GM03348 (cell line): ENCODE results near the gene ZNF324.
"Not testable (repeated sequence)": the region's sequence is repeated elsewhere in the genome, so short reads cannot be mapped to it uniquely, and the experiment has no call there.

Experiments used
- DNase-seq: peaks from one replicate; pipeline ENCODE4 v3.0.0; 2012; ENCODE audit warnings: low spot score

The ZNF324 gene

GRCh38 chr19:58466760-58467589, at the start of gene ZNF324:
Gene ZNF324, plus strand, starts transcription at chr19:58467080. Its CDS starts 2,106 bp downstream, at chr19:58469186.
- DNase-seq: peak; percentile 98

- no peak for DNase-seq
These were observed 38.3 kb upstream of the ZNF324 start for GRCh38 chr19:58428617-58429016.

GRCh38 chr19:58429745-58430144, 37.1 kb upstream of the ZNF324 start:
- no peak for DNase-seq

DNA sequence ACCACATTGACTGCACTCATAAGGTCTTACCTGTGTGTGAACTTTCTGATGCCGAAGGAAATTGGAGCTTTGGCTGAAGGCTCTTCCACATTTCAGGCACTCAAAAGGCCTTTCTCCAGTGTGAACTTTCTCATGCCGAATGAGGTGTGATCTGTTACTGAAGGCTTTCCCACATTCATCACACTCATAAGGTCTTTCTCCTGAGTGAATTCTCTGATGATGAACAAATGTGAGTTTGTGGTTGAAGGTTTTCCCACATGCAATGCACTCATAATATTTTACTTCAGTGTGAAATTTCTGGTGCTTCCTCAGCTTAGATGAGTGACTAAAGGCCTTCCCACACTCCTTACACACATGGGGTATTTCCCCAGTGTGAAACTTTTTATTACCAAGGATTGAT, 32.7 kb upstream of the ZNF324 start:
- DNase-seq: no peak

- peak; percentile 98 for DNase-seq
These were observed 27.0 kb upstream of the ZNF324 start, which contains the start of gene ZNF132 for GRCh38 chr19:58439576-58440554. Gene ZNF132, minus strand, starts transcription at chr19:58440153. Its CDS starts 332 bp downstream, at chr19:58439821.

- no peak for DNase-seq
These were observed 26.3 kb upstream of the ZNF324 start for GRCh38 chr19:58440556-58440955.

- not testable (repeated sequence) for DNase-seq
These were observed 23.9 kb upstream of the ZNF324 start for GRCh38 chr19:58442986-58443385.

- DNase-seq: not testable (repeated sequence)
These were observed 18.0 kb upstream of the ZNF324 start for GRCh38 chr19:58448860-58449259.

- not testable (repeated sequence) for DNase-seq
These were observed 16.9 kb upstream of the ZNF324 start for GRCh38 chr19:58449980-58450379.

- no peak for DNase-seq
These were observed 16.0 kb upstream of the ZNF324 start for GRCh38 chr19:58450856-58451357.

- peak; percentile 96 for DNase-seq
These were observed 15.3 kb upstream of the ZNF324 start, which contains the start of gene ZNF324B for GRCh38 chr19:58451358-58452101. Gene ZNF324B, plus strand, starts transcription at chr19:58451622. Its CDS starts 2,080 bp downstream, at chr19:58453702.

- no peak for DNase-seq
These were observed 13.1 kb upstream of the ZNF324 start for GRCh38 chr19:58453743-58454142.

DNA sequence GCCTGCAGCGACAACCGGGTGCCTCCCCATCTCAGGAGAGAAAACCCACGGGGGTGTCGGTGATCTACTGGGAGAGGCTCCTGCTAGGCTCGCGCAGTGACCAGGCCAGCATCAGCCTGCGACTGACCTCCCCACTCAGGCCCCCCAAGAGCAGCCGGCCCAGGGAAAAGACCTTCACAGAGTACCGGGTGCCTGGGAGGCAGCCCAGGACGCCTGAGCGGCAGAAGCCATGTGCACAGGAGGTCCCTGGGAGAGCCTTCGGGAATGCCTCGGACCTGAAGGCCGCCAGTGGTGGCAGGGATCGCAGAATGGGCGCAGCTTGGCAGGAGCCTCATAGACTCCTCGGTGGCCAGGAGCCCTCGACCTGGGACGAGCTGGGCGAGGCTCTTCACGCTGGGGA, 11.6 kb upstream of the ZNF324 start:
- DNase-seq: no peak

DNA sequence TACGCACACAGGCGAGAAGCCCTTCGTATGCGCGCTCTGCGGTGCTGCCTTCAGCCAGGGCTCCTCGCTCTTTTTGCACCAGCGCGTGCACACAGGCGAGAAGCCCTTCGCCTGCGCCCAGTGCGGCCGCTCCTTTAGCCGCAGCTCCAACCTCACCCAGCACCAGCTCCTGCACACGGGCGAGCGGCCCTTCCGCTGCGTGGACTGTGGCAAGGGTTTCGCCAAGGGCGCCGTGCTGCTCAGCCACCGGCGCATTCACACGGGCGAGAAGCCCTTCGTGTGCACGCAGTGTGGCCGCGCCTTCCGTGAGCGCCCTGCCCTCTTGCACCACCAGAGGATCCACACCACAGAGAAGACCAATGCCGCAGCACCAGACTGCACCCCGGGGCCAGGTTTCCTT, 10.8 kb upstream of the ZNF324 start:
- DNase-seq: no peak

DNA sequence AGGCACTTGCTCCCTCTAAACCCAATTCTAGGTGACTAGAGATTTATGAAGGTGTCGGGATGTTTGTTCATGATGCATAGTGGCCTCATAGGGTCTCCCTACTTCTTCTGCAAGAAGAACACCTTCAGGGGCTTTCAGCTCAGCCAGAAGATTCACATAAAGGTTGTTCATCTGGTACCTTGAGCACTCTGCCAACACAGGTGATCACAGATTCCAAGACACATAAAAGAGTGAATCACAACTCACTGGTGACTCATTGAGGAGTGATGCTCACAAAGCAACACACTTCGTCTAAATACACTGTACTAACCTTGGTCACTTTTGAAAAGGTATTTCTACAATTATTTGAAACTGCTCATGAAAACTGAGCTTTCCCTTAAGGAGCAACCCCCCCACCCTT, 6.8 kb upstream of the ZNF324 start:
- no peak for DNase-seq

GRCh38 chr19:58466089-58466759, 656 bp upstream of the ZNF324 start:
- no peak for DNase-seq

DNA sequence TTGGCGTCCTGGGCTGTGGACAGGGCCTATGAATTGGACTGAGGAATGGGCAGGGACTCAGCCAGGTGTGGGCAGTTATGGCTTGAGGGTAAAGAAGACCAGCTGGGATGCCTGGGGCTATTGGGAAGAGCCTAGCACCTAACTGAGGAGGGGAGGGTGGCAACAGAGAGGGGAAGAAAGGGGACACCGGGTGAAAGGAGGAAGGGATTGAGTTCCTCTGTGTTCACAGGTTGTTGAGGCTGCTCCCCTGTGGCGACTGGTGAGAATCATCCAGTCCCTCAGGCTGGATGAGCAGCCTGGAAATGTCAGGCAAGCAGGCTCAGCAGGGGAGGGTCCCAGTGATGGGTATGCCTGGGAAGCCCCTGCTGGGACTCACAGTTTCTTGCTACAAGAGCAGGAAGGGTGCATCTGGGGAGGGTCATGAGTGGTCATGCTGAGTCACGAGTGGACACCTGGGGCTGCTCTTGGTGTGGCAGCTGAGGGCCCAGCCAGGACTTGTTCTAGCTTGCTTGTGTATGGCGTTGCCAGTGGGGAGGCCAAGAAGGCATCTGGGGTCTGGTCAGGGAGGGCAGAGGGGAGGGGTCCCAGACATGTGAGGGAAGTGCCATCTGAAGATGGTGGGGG, 1.4 kb downstream of the ZNF324 start:
- no peak for DNase-seq

- no peak for DNase-seq
These were observed 2.5 kb downstream of the ZNF324 start for GRCh38 chr19:58469241-58470013.

DNA sequence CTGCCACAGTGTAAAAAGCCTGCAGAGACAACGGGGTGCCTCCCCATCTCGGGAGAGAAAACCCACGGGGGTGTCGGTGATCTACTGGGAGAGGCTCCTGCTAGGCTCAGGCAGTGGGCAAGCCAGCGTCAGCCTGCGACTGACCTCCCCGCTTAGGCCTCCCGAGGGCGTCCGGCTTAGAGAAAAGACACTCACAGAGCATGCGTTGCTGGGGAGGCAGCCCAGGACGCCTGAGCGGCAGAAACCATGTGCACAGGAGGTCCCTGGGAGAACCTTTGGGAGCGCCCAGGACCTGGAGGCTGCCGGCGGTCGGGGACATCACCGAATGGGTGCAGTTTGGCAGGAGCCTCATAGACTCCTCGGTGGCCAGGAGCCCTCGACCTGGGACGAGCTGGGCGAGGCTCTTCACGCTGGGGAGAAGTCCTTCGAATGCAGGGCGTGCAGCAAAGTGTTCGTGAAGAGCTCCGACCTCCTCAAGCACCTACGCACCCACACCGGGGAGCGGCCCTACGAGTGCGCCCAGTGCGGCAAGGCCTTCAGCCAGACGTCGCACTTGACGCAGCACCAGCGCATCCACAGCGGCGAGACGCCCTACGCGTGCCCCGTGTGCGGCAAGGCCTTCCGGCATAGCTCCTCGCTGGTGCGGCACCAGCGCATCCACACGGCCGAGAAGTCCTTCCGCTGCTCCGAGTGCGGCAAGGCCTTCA, 4.1 kb downstream of the ZNF324 start:
- DNase-seq: not testable (repeated sequence)
